NCI-H748 (cell line): ENCODE results near the gene UGT2A1.

Source experiments
- DNase-seq: peaks from one replicate; lab custom pipeline; 2025; ENCODE audit not compliant: unreplicated experiment; lab: John Stamatoyannopoulos, UW

Gene UGT2A1

GRCh38 chr4:69591364-69591763 lies 61.7 kb downstream of the UGT2A1 start:
- DNase-seq: no peak

GRCh38 chr4:69589884-69590283 lies 63.2 kb downstream of the UGT2A1 start:
- no peak for DNase-seq

- DNase-seq: no peak
These were observed 68.9 kb downstream of the UGT2A1 start for GRCh38 chr4:69584135-69584534.

GRCh38 chr4:69583543-69583942 lies 69.5 kb downstream of the UGT2A1 start:
- DNase-seq: no peak

- no peak for DNase-seq
These were observed 75.8 kb downstream of the UGT2A1 start for GRCh38 chr4:69577245-69577644.

- DNase-seq: no peak
These were observed 76.7 kb downstream of the UGT2A1 start for GRCh38 chr4:69576251-69576877.

GRCh38 chr4:69568787-69569186 lies 84.3 kb downstream of the UGT2A1 start:
- DNase-seq: no peak

GRCh38 chr4:69563424-69563823 lies 89.6 kb downstream of the UGT2A1 start:
- DNase-seq: no peak

GRCh38 chr4:69549651-69550050 lies 103.4 kb downstream of the UGT2A1 start:
- no peak for DNase-seq

GRCh38 chr4:69546134-69546765 lies 106.8 kb downstream of the UGT2A1 start:
- DNase-seq: no peak
